Measurements from ENCODE around the gene RAB9B.
"Not testable (repeated sequence)": the region's sequence is repeated elsewhere in the genome, so short reads cannot be mapped to it uniquely, and the experiment has no call there.

Gene RAB9B

DNA sequence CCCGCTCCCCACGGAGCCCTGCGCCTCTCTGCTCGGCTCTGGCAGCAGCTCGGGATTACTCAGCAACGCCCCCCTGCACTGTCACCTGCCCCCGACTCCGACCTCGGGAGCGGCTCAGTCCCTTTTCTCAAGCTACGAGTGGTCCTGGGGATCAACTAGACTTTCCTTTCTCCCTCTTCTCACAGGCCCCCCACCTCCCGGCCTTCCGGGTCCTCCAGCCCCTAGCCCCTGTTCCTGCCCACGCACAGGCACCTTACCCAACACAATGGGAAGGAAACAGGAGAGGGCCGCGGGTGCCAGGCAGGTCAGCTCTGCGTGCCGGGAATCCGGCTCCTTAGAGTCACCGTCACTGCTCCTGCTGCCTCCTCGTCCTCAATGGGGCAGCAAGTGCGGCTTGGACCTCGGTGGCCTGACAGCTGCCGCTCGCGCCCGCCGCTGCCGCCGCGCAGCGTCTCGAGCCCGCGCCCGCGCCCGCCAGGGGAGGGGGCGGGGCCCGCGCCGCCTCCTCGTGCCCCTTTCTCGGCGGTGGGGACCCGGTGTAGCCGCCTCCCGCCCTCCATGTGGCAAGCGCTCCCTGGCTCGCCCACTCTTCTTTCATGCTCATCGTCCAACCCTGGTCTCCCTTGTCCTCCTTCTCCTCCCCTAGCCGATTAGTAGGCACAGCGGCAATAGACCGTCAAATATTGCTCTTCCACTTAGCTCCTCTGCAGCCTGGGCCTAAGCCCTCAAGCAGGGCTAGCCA, at the start of gene RAB9B:
RAB9B (minus strand) TSS at position 455 of the 742 bp plus-strand sequence. CDS start 6,473 bp downstream, outside the sequence.
- peak; percentile 73 for DNase-seq (ENCODE audit: low spot score)

DNA sequence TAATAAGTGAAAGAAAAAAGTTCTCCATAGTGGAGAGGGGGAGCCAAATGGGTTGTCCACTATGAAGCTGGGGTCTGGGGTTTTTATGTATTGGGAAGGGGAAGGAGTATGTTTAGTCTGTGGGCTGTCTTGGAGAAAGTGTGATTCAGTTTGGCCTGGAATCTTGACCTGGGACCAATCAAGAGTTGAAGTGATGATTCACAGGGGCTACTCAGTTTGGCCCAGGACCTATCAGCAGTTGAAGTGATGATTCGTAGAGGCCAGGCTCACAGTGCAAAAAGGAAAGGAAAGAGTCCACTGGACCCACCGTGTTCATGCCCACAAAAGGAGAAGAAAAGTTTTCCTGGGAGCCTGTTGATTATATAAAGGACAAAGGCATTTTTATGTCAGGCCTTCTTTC, 47.3 kb upstream of the RAB9B start:
- peak; percentile 12 for DNase-seq (ENCODE audit: low spot score)

GRCh38 chrX:103878466-103879122, 46.5 kb upstream of the RAB9B start:
- DNase-seq (ENCODE audit: low spot score): peak; percentile 53

DNA sequence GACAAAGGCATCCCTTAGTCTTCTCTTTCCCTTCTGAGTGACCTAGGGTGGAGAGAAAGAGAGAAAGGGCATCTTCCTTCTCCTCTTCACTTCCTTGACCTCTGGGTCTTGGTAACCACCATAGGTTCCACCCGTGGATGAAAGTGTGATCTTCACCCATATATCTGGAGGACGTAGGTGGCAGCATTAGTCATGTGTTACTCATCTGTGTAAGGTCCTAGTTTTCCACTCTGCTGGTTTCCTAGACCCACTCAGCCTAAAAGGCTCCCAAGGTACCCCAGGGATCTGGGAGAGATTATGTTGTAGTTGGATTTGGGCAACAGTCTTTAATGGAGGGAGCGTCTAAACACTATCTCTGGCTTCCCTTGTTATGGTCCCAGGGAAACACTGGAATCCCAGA, 45.5 kb upstream of the RAB9B start:
- DNase-seq (ENCODE audit: low spot score): no peak

- DNase-seq (ENCODE audit: low spot score): no peak
These were observed 33.0 kb upstream of the RAB9B start for GRCh38 chrX:103864886-103865534.

- DNase-seq (ENCODE audit: low spot score): no peak
These were observed 32.1 kb upstream of the RAB9B start for GRCh38 chrX:103864149-103864548.

- DNase-seq (ENCODE audit: low spot score): no peak
These were observed 29.1 kb upstream of the RAB9B start for GRCh38 chrX:103861200-103861599.

GRCh38 chrX:103849558-103849957, 17.5 kb upstream of the RAB9B start:
- no peak for DNase-seq (ENCODE audit: low spot score)

- no peak for DNase-seq (ENCODE audit: low spot score)
These were observed 15.3 kb upstream of the RAB9B start for GRCh38 chrX:103847174-103847870.

DNA sequence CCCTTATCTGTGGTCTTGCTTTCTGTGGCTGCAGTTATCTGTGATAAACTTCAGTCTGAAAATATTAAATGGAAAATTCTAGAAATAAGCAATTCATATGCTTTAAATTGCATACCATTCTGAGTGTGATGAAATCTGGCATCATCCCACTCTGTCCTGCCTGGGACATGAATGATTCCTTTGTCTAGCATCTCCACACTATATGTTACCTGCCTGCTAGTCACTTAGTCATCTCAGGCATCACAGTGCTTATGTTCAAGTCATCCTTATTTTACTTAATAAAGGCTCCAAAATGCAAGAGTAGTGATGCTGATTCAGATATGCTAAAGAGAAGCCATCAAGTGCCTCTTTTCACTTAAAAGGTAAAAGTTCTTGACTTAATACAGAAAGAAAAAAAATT, 14.3 kb upstream of the RAB9B start:
- DNase-seq (ENCODE audit: low spot score): no peak

- peak; percentile 76 for DNase-seq (ENCODE audit: low spot score)
These were observed 13.2 kb upstream of the RAB9B start for GRCh38 chrX:103845165-103845653.

DNA sequence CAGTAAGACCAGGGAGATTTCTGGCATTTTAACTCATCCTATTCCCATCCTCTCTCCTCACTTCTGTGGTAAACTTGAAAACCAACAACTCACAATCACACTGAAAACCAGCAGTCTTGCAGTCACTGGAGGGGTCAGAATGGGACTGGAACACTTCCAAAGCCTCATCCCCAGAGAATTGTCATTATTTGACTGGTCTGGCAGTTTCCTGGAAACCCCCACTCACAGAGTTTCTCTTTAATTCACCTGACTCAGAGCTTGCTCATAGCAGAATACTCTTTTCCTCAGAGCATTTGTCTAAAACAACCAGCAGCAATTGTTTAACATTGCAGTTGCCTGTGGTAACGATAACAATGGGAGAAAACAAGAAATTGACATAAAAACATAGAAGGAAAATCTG, 7.3 kb upstream of the RAB9B start:
- no peak for DNase-seq (ENCODE audit: low spot score)

GRCh38 chrX:103831342-103831802, 685 bp downstream of the RAB9B start:
- DNase-seq (ENCODE audit: low spot score): no peak

GRCh38 chrX:103830848-103831247, 1.2 kb downstream of the RAB9B start:
- DNase-seq (ENCODE audit: low spot score): no peak

DNA sequence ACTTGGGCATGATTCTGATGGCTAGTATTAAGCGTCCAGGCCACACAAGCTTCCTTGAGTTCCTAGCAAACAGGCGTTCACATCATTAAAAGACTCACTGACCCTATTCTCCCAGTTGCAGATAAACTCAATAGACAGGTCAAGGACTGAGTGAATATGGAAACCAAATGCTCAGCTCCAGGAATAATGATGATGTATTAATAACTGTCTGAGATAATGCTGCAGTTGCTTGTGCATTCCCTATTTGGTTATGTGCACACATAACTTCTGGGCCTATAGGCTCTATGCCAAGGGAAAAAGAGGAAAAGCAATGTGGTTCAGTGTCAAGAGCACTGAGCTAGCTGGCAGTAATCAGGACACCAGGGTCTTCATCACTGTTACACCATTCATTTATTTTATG, 3.5 kb downstream of the RAB9B start:
- no peak for DNase-seq (ENCODE audit: low spot score)

GRCh38 chrX:103825881-103826280, 6.2 kb downstream of the RAB9B start:
- no peak for DNase-seq (ENCODE audit: low spot score)

- no peak for DNase-seq (ENCODE audit: low spot score)
These were observed 8.5 kb downstream of the RAB9B start for GRCh38 chrX:103823591-103823990.

DNA sequence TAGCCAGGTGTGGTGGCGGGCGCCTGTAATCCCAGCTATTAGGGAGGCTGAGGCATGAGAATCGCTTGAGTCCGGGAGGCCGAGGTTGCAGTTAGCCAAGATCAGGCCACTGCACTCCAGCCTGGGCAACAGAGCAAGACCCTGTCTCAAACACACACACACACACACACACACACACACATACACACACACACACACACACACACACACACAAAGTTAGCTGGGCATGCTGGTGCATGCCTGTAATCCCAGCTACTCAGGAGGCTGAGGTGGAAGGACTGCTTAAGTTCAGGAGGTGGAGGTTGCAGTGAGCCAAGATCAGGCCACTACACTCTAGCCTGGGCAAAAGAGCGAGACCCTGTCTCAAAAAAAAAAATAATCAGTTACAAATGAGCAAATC, 11.3 kb downstream of the RAB9B start:
- DNase-seq (ENCODE audit: low spot score): not testable (repeated sequence)

DNA sequence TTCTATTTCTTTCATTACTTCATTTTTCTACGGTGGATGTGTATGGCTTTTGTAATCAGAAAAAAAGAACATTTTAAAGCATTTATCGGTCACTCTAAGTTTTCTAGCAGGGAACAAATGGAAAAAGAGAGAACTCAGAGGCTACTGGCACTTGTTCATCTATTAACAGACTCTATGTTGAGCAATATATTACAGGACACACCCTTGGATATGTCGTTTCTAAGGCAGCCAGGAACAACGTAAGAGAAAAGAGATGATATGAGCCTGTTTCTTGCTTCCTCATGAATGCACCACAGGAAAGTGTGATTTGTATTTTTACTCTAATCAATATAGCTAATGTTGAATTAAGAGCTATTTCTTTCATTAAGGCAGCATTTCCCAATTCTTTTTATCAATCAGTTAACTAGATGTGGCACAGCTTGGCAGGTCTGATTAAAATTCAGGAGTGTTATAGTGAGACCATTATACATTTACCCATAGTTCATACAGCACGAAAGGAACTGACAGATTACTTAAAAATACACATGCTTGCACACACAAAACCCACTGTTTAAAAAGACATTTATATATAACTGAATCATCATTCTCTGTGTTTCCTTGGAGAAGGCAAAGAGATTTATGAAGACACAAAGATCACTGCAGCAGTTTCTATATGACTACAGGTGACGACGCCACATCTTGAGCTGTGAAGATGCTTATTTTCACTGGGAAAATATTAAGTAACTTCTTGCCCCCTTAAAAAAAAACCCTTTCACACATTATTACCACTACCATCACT, 13.0 kb downstream of the RAB9B start:
- DNase-seq (ENCODE audit: low spot score): no peak

DNA sequence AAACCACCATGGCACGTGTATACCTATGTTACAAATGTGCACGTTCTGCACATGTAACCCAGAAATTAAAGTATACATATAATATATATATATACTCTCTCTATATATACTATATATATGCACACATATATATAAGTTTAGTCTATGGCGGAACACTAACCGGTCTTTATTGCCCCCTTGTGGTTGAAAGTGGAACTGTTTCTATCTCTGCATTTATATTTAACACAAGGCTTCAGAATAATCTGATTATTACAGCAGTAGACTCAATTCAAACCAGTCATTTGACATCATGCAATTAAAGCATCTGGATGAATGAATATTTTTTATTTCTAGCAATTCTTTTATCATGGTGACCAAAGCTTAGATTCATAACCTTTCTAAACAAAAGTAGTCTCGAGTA, 14.6 kb downstream of the RAB9B start:
- DNase-seq (ENCODE audit: low spot score): peak; percentile 19

GRCh38 chrX:103817101-103817500, 15.0 kb downstream of the RAB9B start:
- DNase-seq (ENCODE audit: low spot score): not testable (repeated sequence)
